Right lung (tissue), 5 donors: ENCODE results near the gene DIAPH1. TPM values are rescaled to one million over a fixed set of nuclear protein-coding genes. Genes with fewer than 3 reads are reported as not detected.
A peak's percentile ranks its signal among the peaks of the same experiment; 100 is the strongest.

Experiments used
- DNase-seq, 2 donors: peaks; one replicate each; pipeline ENCODE4 v3.0.0-alpha.2; 2013
- polyA plus RNA-seq, 5 donors: library from polyadenylated mRNA; unstranded; fragments of 120-200 nt; gene quantifications; one replicate each; pipeline versions ENCODE4 v1.2.1 to v1.2.3, GENCODE V29; 2013; ENCODE audit warnings: inconsistent platforms in 1 of 5, low replicate concordance in 1 of 5; ENCODE audit not compliant: insufficient read length in 5 of 5, insufficient read depth in 1 of 5

DIAPH1 gene
- polyA plus RNA-seq, 5 donors = 43.3 to 54.3 (median 47.7) TPM

GRCh38 chr5:141565826-141566570 lies 52.8 kb downstream of the DIAPH1 start:
- DNase-seq = no peak

GRCh38 chr5:141564216-141564692 lies 54.5 kb downstream of the DIAPH1 start:
- DNase-seq = peak; percentile 81 to 89

GRCh38 chr5:141560725-141561483 lies 57.9 kb downstream of the DIAPH1 start:
- peak; percentile 93 to 96 for DNase-seq

- peak in 1 of 2 donors; percentile 27 for DNase-seq
Measured at GRCh38 chr5:141560151-141560550, 58.6 kb downstream of the DIAPH1 start.

- DNase-seq = no peak
Measured at GRCh38 chr5:141559461-141559860, 59.3 kb downstream of the DIAPH1 start.

GRCh38 chr5:141558150-141558549 lies 60.6 kb downstream of the DIAPH1 start:
- no peak for DNase-seq

- peak; percentile 87 to 90 for DNase-seq
Measured at GRCh38 chr5:141557681-141558136, 61.1 kb downstream of the DIAPH1 start.

GRCh38 chr5:141547921-141548320 lies 70.9 kb downstream of the DIAPH1 start:
- DNase-seq = no peak

GRCh38 chr5:141547488-141547887 lies 71.3 kb downstream of the DIAPH1 start:
- no peak for DNase-seq

- no peak for DNase-seq
Measured at GRCh38 chr5:141543053-141543452, 75.7 kb downstream of the DIAPH1 start.

- DNase-seq = no peak
Measured at GRCh38 chr5:141534492-141535213, 84.1 kb downstream of the DIAPH1 start.

GRCh38 chr5:141533897-141534296 lies 84.9 kb downstream of the DIAPH1 start:
- DNase-seq = no peak

- no peak for DNase-seq
Measured at GRCh38 chr5:141532726-141533125, 86.1 kb downstream of the DIAPH1 start.

GRCh38 chr5:141529873-141530272 lies 88.9 kb downstream of the DIAPH1 start:
- no peak for DNase-seq

- peak in 1 of 2 donors; percentile 72 for DNase-seq
Measured at GRCh38 chr5:141529002-141529401, 89.8 kb downstream of the DIAPH1 start.

GRCh38 chr5:141528291-141528984 lies 90.4 kb downstream of the DIAPH1 start:
- peak in 1 of 2 donors; percentile 66 for DNase-seq

GRCh38 chr5:141527426-141527825 lies 91.4 kb downstream of the DIAPH1 start:
- peak in 1 of 2 donors; percentile 55 for DNase-seq

GRCh38 chr5:141525653-141526052 lies 93.1 kb downstream of the DIAPH1 start:
- no peak for DNase-seq

GRCh38 chr5:141524604-141525597 lies 93.9 kb downstream of the DIAPH1 start:
- peak; percentile 94 to 96 for DNase-seq

- no peak for DNase-seq
Measured at GRCh38 chr5:141523991-141524390, 94.8 kb downstream of the DIAPH1 start.
